Measurements from ENCODE around the gene DENND1A.
"Not testable (repeated sequence)": the region's sequence is repeated elsewhere in the genome, so short reads cannot be mapped to it uniquely, and the experiment has no call there.

The DENND1A gene

GRCh38 chr9:123820139-123820538 lies 109.8 kb downstream of the DENND1A start:
- Mint-ChIP-seq H3K4me3 (no peak overlapping the region), H3K9me3 (no peaks in the 10 kb centered on the region), H3K36me3 (ENCODE audit: low read depth) (no peaks in the 10 kb centered on the region), H3K27ac (no peak overlapping the region), H3K4me1 (ENCODE audit: low read depth) (no peaks in the 10 kb centered on the region), H3K27me3 (ENCODE audit: low read depth) (peaks cover 5% of the 10 kb centered on the region)
- DNase-seq (ENCODE audit: low spot score), result no peak

GRCh38 chr9:123816817-123817472 lies 113.0 kb downstream of the DENND1A start:
- no peaks in the 10 kb centered on the region for H3K36me3 Mint-ChIP-seq (ENCODE audit: low read depth)
- no peak overlapping the region for H3K27ac Mint-ChIP-seq
- DNase-seq (ENCODE audit: low spot score), result no peak
- H3K9me3 Mint-ChIP-seq, result no peaks in the 10 kb centered on the region
- no peak overlapping the region for H3K4me3 Mint-ChIP-seq
- H3K27me3 Mint-ChIP-seq (ENCODE audit: low read depth), result peaks cover 3% of the 10 kb centered on the region
- no peaks in the 10 kb centered on the region for H3K4me1 Mint-ChIP-seq (ENCODE audit: low read depth)

GRCh38 chr9:123815856-123816255 lies 114.1 kb downstream of the DENND1A start:
- not testable (repeated sequence) for H3K9me3 Mint-ChIP-seq; H3K27ac Mint-ChIP-seq; H3K4me1 Mint-ChIP-seq (ENCODE audit: low read depth); DNase-seq (ENCODE audit: low spot score); H3K4me3 Mint-ChIP-seq; H3K36me3 Mint-ChIP-seq (ENCODE audit: low read depth); H3K27me3 Mint-ChIP-seq (ENCODE audit: low read depth)

GRCh38 chr9:123814496-123814895 lies 115.4 kb downstream of the DENND1A start:
- no peaks in the 10 kb centered on the region for H3K9me3 Mint-ChIP-seq
- H3K27me3 Mint-ChIP-seq (ENCODE audit: low read depth), result peaks cover 3% of the 10 kb centered on the region
- no peak for DNase-seq (ENCODE audit: low spot score)
- no peak overlapping the region for H3K4me3 Mint-ChIP-seq
- H3K27ac Mint-ChIP-seq, result no peak overlapping the region
- no peaks in the 10 kb centered on the region for H3K36me3 Mint-ChIP-seq (ENCODE audit: low read depth)
- no peaks in the 10 kb centered on the region for H3K4me1 Mint-ChIP-seq (ENCODE audit: low read depth)

DNA sequence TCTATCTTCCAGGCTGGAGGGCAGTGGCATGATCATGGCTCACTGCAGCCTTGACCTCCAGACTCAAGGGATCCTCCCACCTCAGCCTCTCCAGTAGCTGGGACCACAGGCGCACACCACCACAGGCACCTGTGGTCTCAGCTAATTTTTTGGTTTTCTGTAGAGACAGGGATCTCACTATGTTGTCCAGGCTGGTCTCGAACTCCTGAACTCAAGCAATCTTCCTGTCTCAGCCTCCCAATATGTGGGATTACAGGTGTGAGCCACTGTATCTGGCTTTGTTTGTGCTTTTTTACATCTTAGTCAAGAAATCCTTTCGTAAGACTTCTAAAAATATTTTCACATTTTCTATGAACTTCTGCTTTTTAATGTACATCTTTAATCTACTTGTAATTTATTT lies 116.9 kb downstream of the DENND1A start:
- H3K9me3 Mint-ChIP-seq, result no peaks in the 10 kb centered on the region
- H3K27ac Mint-ChIP-seq, result no peak overlapping the region
- no peak overlapping the region for H3K4me3 Mint-ChIP-seq
- peaks cover 3% of the 10 kb centered on the region for H3K27me3 Mint-ChIP-seq (ENCODE audit: low read depth)
- no peaks in the 10 kb centered on the region for H3K4me1 Mint-ChIP-seq (ENCODE audit: low read depth)
- no peak for DNase-seq (ENCODE audit: low spot score)
- H3K36me3 Mint-ChIP-seq (ENCODE audit: low read depth), result no peaks in the 10 kb centered on the region

GRCh38 chr9:123807251-123807650 lies 122.7 kb downstream of the DENND1A start:
- Mint-ChIP-seq H3K4me1 (ENCODE audit: low read depth) (no peaks in the 10 kb centered on the region), H3K27me3 (ENCODE audit: low read depth) (no peaks in the 10 kb centered on the region), H3K4me3 (no peak overlapping the region), H3K36me3 (ENCODE audit: low read depth) (no peaks in the 10 kb centered on the region), H3K9me3 (no peaks in the 10 kb centered on the region), H3K27ac (no peak overlapping the region)
- DNase-seq (ENCODE audit: low spot score), result no peak

DNA sequence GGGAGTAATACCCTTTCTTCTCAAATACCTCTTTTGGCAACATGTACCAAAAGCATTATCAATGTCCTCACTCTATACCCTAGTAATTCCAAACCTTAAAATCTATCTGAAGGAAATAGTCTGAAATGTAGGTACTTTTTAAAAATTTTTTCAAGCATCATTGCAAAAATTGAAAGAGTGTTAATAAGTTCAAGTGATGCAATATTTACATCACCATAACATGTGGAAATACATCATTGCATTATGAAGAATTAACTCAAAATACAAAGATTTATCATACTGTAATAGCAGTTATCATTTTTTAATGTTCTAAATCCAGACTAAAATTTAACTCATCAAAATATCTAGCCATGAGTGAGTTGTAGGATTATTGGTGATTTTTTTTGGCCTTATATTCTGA lies 123.1 kb downstream of the DENND1A start:
- H3K9me3 Mint-ChIP-seq, result no peaks in the 10 kb centered on the region
- no peak for DNase-seq (ENCODE audit: low spot score)
- H3K36me3 Mint-ChIP-seq (ENCODE audit: low read depth), result no peaks in the 10 kb centered on the region
- no peaks in the 10 kb centered on the region for H3K4me1 Mint-ChIP-seq (ENCODE audit: low read depth)
- no peaks in the 10 kb centered on the region for H3K27me3 Mint-ChIP-seq (ENCODE audit: low read depth)
- no peak overlapping the region for H3K4me3 Mint-ChIP-seq
- no peak overlapping the region for H3K27ac Mint-ChIP-seq

GRCh38 chr9:123798195-123798594 lies 131.7 kb downstream of the DENND1A start:
- H3K4me1 Mint-ChIP-seq (ENCODE audit: low read depth), result peaks cover 4% of the 10 kb centered on the region
- no peaks in the 10 kb centered on the region for H3K27me3 Mint-ChIP-seq (ENCODE audit: low read depth)
- H3K27ac Mint-ChIP-seq, result no peak overlapping the region
- H3K36me3 Mint-ChIP-seq (ENCODE audit: low read depth), result no peaks in the 10 kb centered on the region
- DNase-seq (ENCODE audit: low spot score), result no peak
- H3K9me3 Mint-ChIP-seq, result no peaks in the 10 kb centered on the region
- no peak overlapping the region for H3K4me3 Mint-ChIP-seq

DNA sequence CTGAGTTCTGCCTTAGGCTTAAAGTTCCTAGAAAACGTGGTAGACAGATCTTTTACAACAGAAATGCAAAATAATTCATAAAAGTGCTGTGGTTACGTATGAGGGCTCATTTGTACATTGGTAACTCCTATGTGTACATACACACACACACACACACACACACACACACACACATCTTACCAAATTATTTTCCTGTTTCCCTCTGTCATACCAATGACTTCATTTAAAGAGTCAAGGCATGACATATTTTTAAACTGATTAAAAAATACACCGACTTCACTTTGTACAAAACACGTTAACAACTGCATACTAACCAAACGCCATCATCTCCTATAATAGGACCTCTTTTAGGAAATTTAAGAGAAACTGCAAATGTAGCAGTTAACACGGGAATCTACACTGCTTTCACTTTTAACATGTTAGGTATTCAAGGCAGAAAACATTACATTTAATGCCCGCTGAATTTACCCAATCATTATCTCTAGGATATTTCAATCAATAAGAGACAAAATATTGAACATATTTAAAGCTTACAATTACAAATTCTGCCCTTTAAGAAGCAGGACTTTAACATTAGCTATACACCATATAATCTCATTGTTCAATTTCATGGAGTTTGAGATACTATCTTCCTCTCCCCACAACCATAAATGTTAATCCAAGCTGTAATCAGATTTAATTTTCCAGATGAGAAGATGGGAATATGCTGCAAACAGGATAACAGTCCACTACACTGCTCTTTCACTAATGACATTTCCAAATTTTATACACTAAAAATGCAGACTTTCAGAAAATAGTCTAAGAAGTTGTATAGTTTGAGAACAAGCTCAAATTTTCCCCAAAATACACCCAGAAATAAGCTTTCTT lies 133.1 kb downstream of the DENND1A start:
- H3K9me3 Mint-ChIP-seq, result no peaks in the 10 kb centered on the region
- DNase-seq (ENCODE audit: low spot score), result no peak
- H3K4me1 Mint-ChIP-seq (ENCODE audit: low read depth), result peaks cover 4% of the 10 kb centered on the region
- no peaks in the 10 kb centered on the region for H3K36me3 Mint-ChIP-seq (ENCODE audit: low read depth)
- no peak overlapping the region for H3K4me3 Mint-ChIP-seq
- no peak overlapping the region for H3K27ac Mint-ChIP-seq
- peaks cover 1% of the 10 kb centered on the region for H3K27me3 Mint-ChIP-seq (ENCODE audit: low read depth)

DNA sequence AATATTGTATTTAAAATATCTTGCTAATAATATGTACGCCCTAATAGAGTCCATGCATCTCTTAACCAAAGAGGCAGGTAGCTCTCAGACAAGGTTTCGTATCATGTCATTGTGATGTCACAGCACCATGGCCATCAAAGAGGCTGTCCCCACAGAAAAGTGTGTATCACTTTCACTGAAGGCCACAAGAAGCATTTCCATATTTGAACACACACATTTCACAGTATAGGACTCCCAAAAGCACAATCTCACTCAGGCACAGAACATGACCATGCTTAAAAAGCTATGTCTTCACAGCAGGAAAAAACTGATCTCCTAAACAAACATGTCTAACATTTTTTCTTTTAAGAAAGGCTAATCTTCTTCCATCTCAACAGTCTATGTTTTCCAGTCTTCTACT lies 133.8 kb downstream of the DENND1A start:
- Mint-ChIP-seq H3K4me3 (no peak overlapping the region), H3K36me3 (ENCODE audit: low read depth) (no peaks in the 10 kb centered on the region), H3K4me1 (ENCODE audit: low read depth) (peaks cover 4% of the 10 kb centered on the region), H3K27me3 (ENCODE audit: low read depth) (peaks cover 2% of the 10 kb centered on the region), H3K9me3 (no peaks in the 10 kb centered on the region), H3K27ac (no peak overlapping the region)
- DNase-seq (ENCODE audit: low spot score), result no peak

GRCh38 chr9:123795336-123795735 lies 134.6 kb downstream of the DENND1A start:
- Mint-ChIP-seq H3K27ac (no peak overlapping the region), H3K4me1 (ENCODE audit: low read depth) (peaks cover 4% of the 10 kb centered on the region), H3K27me3 (ENCODE audit: low read depth) (peaks cover 2% of the 10 kb centered on the region), H3K4me3 (no peak overlapping the region), H3K9me3 (no peaks in the 10 kb centered on the region), H3K36me3 (ENCODE audit: low read depth) (no peaks in the 10 kb centered on the region)
- DNase-seq (ENCODE audit: low spot score), result no peak

- Mint-ChIP-seq H3K36me3 (ENCODE audit: low read depth) (no peaks in the 10 kb centered on the region), H3K4me1 (ENCODE audit: low read depth) (peaks cover 4% of the 10 kb centered on the region), H3K27ac (no peak overlapping the region), H3K4me3 (no peak overlapping the region), H3K27me3 (ENCODE audit: low read depth) (peaks cover 2% of the 10 kb centered on the region), H3K9me3 (no peaks in the 10 kb centered on the region)
- DNase-seq (ENCODE audit: low spot score), result no peak
Observed at GRCh38 chr9:123792501-123792900, 137.4 kb downstream of the DENND1A start.

DNA sequence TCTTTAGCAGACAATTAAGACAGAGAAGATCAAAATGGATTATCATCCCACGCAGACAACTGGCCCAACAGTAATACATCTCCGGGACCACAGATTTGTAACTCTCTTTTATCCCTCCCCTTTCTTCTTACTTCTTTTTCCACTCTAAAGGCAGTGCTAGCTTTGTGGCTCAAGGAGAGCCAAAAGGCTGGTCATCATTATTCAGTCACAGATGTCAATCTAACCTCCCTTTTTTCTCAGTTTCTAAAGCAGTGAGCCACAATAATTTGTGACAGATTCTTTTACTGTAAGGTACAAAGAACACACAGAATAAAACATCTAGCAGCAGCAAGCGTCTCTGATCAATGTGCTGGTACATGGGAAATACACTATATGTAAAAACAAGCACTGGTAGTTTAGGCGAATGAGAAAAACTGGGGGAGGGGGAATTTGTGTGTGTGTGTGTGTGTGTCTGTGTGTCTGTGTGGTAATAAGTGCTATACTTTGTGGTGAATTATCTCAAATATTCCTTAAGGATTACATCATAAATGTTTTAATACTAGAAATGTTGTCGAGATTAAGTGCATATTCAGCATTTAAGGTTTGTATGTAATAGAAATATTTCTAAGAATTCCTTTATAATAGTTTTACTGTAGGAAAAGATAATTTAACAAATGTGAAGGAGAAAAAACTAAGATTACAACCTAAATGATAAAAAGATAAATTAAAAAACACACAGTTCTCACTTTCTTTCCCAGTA lies 140.2 kb downstream of the DENND1A start:
- no peak overlapping the region for H3K4me3 Mint-ChIP-seq
- H3K36me3 Mint-ChIP-seq (ENCODE audit: low read depth), result no peaks in the 10 kb centered on the region
- H3K27ac Mint-ChIP-seq, result no peak overlapping the region
- DNase-seq (ENCODE audit: low spot score), result no peak
- no peaks in the 10 kb centered on the region for H3K9me3 Mint-ChIP-seq
- no peaks in the 10 kb centered on the region for H3K4me1 Mint-ChIP-seq (ENCODE audit: low read depth)
- peaks cover 2% of the 10 kb centered on the region for H3K27me3 Mint-ChIP-seq (ENCODE audit: low read depth)

DNA sequence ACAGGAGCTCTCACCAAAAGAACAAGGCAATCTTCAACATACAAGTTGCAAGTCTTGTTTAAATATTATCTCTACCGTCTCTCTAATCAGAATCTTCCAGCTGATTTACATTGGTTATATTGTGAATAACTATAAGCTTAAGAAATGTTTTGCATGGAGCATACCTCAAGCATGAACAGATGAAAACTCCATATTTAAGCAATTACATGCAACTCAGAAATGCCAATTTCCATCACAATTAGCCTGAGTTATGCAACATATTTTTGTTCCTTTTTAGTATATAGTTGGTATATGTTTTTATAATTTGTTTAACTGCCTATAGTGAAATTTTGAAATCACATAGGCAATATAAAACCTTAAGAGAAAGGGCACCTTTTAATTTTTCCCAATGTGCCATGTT lies 142.5 kb downstream of the DENND1A start:
- H3K36me3 Mint-ChIP-seq (ENCODE audit: low read depth), result no peaks in the 10 kb centered on the region
- H3K4me1 Mint-ChIP-seq (ENCODE audit: low read depth), result no peaks in the 10 kb centered on the region
- no peak overlapping the region for H3K4me3 Mint-ChIP-seq
- DNase-seq (ENCODE audit: low spot score), result no peak
- peaks cover 2% of the 10 kb centered on the region for H3K27me3 Mint-ChIP-seq (ENCODE audit: low read depth)
- no peaks in the 10 kb centered on the region for H3K9me3 Mint-ChIP-seq
- no peak overlapping the region for H3K27ac Mint-ChIP-seq
